Hepatocyte (in vitro differentiated cells): ENCODE data around the gene ZNF700.

ENCODE experiments used
- CTCF ChIP-seq: fragments of 200-600 bp; sonication (generic); IDR thresholded peaks from 2 replicates; pipeline ENCODE4 v1.5.1; 2016; ENCODE audit warnings: antibody characterized with exemption, mild to moderate bottlenecking; ENCODE audit not compliant: poor library complexity
- EZH2 ChIP-seq: fragments of 200-600 bp; sonication (generic); IDR thresholded peaks from 2 replicates; pipeline ENCODE4 v1.6.1; 2016; ENCODE audit warnings: antibody characterized with exemption, mild to moderate bottlenecking, borderline replicate concordance
- EZH2phosphoT487 ChIP-seq: fragments of 200-600 bp; sonication (generic); IDR thresholded peaks from one replicate; pipeline ENCODE4 v1.6.1; 2018; ENCODE audit warnings: antibody characterized with exemption, mild to moderate bottlenecking, low read depth, moderate library complexity; ENCODE audit not compliant: unreplicated experiment, severe bottlenecking

GRCh38 chr19:11995174-11995573 lies 70.3 kb downstream of the ZNF700 start:
- TF ChIP-seq CTCF (no peak), EZH2phosphoT487 (no peak), EZH2 (no peak)
